GM21529 (cell line): Measurements from ENCODE around the gene ROBO1.

Experiments used
- ATAC-seq: cut with Tn5 transposase; IDR thresholded peaks from one replicate; pipeline ENCODE4 v1.9.1; 2021; ENCODE audit not compliant: unreplicated experiment

ROBO1 gene

DNA sequence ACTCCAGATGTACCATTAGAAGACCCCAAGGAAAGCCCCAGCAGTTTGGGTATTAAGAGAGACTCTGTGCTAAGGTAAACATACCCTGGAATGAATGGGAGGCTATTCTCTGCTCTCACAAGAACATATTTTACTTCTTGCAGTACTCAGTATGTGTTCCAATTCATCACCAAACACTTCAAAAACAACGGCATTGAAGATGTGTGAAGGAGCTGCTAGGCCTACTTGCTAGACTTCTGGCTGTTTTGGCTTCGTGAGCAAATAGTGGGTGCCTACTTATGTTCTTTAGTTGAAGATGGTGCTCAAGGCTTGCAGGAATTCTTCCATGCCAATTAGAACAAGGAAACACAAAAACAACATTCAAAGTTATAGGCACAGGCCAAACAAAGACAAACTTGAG is 514.5 kb downstream of the ROBO1 start:
- ATAC-seq, result no peak

DNA sequence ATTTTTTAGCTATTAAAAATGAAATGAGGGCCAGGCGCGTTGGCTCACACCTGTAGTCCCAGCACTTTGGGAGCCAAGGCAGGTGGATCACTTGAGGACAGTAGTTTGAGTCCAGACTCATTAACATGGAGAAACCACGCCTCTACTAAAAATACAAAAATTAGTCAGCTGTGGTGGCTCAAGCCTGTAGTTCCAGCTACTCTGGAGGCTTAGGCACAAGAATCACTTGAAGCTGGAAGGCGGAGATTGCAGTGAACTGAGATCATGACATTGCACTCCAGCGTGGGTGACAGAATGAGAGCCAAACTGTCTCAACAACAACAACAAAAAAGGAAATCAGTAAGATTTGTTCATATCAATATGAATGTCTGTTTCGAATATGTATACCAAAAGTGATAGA is 517.1 kb downstream of the ROBO1 start:
- no peak for ATAC-seq

- ATAC-seq, result no peak
These were observed 518.1 kb downstream of the ROBO1 start for GRCh38 chr3:79249701-79250100.

- no peak for ATAC-seq
These were observed 520.1 kb downstream of the ROBO1 start for GRCh38 chr3:79247725-79248043.

GRCh38 chr3:79246875-79247724 is 520.7 kb downstream of the ROBO1 start:
- no peak for ATAC-seq

DNA sequence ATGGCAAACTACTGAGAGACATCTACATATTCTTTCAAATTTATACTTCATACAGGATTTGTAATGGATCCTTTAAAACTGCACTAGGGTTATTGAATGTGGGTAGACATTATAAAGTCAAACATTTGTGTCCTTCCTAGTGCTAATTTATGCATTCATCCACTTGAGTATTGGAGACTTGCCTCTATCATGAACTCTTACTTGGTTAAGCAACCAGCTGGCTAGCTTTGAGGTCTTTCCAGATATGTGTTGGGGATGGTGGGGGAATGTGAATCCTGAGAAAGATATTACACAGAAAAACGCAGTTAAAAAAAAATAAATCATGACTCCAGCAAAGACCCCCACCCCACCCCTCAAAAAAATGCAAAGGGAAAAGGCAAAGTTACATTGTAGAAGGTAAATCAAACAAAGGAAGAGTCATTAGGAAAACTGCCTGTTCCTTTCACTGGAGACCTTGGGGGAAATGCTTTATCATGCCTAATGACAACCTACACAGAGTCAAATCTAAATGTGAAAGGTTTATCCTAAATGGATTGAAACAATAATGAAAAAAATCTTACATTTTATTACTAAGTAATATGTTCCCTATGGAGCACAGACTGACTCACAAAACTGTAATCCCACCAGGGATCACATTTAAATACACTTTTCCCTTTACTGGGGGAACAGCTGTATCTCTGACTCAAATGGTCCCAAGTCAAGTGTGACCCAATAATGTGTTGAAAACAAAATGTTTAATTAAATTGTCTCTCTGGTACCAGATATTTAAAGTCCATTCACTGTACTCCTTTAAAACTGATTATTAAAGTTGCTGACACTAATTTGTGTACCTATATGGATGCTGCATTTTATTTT is 522.3 kb downstream of the ROBO1 start:
- ATAC-seq, result no peak

DNA sequence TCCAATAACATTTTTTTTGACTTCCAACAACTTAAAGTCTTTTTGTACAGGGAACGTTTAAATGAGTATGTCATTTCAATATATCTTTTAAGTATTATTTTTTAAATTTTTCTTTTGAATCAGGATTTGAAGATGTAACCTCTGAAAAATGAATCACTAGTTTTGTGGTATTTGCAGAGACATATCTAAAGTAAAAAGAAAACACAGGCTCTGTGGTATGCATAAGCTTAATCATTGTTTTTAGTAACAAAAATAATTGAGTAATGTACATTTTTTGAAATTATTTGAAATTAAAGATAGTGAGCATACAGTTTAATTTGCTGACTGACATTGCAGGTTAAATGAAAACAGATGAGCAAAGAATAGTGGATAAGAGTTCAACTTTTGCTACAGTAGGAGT is 531.3 kb downstream of the ROBO1 start:
- ATAC-seq, result no peak

GRCh38 chr3:79233431-79234060 is 534.3 kb downstream of the ROBO1 start:
- no peak for ATAC-seq

DNA sequence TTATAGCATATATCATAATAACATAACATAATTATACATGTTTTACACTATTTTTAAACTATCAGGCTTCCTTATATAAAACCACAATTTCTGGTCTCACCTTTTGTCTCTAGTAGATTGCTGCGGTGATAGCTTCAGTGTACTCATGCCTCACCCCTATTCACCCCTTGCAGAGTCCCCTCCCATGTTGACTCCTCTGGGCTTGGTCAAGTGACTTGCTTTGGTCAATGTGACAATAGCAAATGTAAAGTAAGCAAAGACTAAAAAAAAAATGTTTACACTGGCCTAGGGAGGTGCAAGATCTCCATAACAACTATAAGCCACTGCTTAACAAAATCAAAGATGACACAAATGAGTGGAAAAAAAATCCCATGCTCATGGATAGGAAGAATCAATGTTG is 537.5 kb downstream of the ROBO1 start:
- no peak for ATAC-seq

GRCh38 chr3:79217096-79217495 is 550.7 kb downstream of the ROBO1 start:
- ATAC-seq, result no peak

DNA sequence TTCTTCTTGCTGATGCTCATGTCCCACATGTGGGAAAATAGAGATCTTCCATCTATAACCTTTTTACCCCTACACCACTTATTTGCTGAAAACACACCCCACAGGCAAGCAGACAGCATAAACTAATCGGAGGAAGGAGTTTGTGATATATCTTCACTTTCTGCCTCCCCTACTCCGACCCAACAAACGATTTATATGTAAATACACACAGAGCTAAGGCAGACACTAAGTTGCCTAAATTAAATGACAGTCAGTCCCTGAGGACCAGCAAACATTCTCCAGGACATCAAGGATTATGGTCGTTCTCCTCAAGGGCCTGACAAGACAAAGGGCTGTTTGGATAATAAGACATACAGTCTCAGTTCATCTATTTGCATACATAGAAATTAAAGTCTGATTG is 552.5 kb downstream of the ROBO1 start:
- no peak for ATAC-seq

- ATAC-seq, result no peak
These were observed 556.0 kb downstream of the ROBO1 start for GRCh38 chr3:79211586-79212359.

DNA sequence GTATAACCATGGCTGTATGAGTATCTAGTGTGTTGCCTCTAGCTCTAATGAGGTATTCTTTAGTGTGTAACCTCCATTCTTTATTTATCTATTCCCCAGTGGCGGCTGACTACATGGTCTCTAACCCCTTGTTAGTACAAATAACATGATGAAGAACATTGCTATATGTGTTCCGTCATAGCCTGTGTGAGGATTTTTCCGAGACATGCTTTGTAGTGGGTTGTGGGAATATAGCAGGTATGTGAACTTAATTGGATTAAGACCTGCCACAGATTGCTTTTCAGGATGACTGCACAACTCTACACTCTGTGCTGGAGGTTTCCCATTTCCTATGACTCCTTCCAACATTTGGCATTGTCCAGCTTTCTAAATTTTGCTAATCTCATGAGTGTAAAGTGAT is 563.4 kb downstream of the ROBO1 start:
- ATAC-seq, result no peak

GRCh38 chr3:79203144-79203519 is 564.7 kb downstream of the ROBO1 start:
- no peak for ATAC-seq

DNA sequence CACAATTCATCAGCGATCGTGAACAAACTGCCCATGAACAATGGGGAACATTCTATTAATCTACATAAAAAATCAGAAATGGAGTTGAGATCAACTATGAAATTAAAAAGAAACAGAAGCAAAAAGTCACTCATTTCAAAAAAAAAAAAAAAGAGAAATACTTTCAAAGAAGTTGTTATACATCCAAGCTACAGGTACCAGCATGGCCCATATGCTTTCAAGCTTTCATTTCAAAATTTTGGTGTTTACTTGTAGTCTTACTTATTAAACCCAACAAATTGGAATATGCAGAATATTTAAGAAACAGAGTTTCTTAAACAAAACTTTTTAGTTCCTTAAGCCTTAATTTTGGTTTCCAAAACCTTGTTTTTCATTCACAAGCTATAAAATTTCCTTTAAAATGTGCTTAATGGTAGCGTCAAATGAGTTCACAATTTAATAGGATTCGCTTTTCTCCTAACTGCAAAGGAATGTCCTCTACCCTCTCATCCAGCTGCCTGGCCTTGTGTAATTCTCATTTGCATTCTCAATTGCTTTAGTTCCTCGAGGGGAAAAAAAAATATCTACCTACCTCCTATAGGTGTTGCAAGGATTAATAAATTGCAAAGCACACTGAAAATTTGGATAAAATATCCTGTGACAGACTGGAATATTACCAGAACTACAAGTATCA is 565.2 kb downstream of the ROBO1 start:
- ATAC-seq, result no peak

GRCh38 chr3:79200456-79200855 is 567.3 kb downstream of the ROBO1 start:
- no peak for ATAC-seq

DNA sequence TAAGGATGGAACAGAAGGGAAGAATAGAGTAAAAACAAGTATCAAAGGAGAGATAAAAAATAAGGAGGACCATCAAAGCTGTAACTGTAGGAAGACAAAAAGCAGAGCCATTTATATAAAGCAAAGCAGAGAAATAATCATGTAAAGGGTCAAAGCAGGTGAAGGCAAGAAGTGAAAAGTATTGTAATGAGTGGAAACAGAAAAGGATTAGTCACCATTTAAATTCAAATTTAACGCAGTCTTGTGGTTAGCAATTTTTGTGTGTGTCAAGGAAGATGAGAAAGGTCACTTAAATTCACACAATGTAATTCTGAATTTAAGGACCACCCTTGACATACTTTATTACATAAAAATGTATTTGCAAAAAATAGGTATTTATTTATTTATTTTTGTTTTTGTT is 567.8 kb downstream of the ROBO1 start:
- no peak for ATAC-seq

- ATAC-seq, result no peak
These were observed 580.4 kb downstream of the ROBO1 start for GRCh38 chr3:79187426-79187825.

DNA sequence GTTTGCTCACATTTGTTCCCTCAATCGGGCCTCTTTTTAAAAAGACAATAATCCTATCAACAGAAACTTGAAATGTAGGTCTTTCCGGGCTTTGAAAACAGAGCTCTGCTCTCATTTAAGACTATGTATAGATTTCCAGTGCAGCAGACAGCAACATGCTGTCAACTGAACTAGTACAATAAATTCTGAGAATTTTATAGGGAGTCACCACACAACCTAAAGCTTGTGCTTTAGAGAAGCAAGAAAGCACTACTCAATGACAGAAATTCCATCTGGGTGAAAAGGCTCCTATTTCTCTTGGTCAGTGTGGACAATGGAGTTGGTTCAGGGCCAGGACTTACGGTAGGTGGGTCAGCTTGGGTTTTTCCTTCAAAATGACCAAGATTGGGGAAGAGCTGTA is 583.5 kb downstream of the ROBO1 start:
- ATAC-seq, result no peak

GRCh38 chr3:79183496-79183895 is 584.3 kb downstream of the ROBO1 start:
- no peak for ATAC-seq
